Astrocyte (in vitro differentiated cells and primary cell): ENCODE measurements around the gene TBXAS1. TPM values are rescaled to one million over a fixed set of nuclear protein-coding genes. Genes with fewer than 3 reads are reported as not detected.

Experiments
- DNase-seq: peaks from one replicate; pipeline ENCODE4 v3.0.0-alpha.2; 2010; ENCODE audit warnings: low read depth
- FAIRE-seq: peaks from 2 replicates; lab custom pipeline; 2011; peaks lifted over from hg19 to GRCh38; lab: Jason Lieb, UNC
- H2AFZ ChIP-seq: 2 replicates; pipeline ENCODE4 v1.6.0; 2012; ENCODE audit warnings: low read depth, low read length, inconsistent platforms
- H3K27ac ChIP-seq: 2 replicates; pipeline ENCODE4 v1.5.1; 2011; ENCODE audit warnings: low read depth, low read length, inconsistent platforms
- H3K27me3 ChIP-seq: 2 replicates; pipeline ENCODE4 v1.6.0; 2011; ENCODE audit warnings: low read length, inconsistent platforms; ENCODE audit not compliant: insufficient read depth
- H3K36me3 ChIP-seq: 2 replicates; pipeline ENCODE4 v1.5.1; 2011; ENCODE audit warnings: low read length, inconsistent platforms; ENCODE audit not compliant: insufficient read depth
- H3K4me1 ChIP-seq: 2 replicates; pipeline ENCODE4 v1.5.1; 2011; ENCODE audit warnings: low read length, inconsistent platforms; ENCODE audit not compliant: insufficient read depth
- H3K4me2 ChIP-seq: 2 replicates; pipeline ENCODE4 v1.6.0; 2012; ENCODE audit warnings: low read length, inconsistent platforms
- H3K4me3 ChIP-seq: 2 replicates; pipeline ENCODE4 v1.5.1; 2011; ENCODE audit warnings: low read depth, mild to moderate bottlenecking, low read length, inconsistent platforms; ENCODE audit not compliant: insufficient read depth
- H3K79me2 ChIP-seq: 2 replicates; pipeline ENCODE4 v1.6.0; 2012; ENCODE audit warnings: mild to moderate bottlenecking, low read length, inconsistent platforms; ENCODE audit not compliant: insufficient read depth
- H3K9ac ChIP-seq: 2 replicates; pipeline ENCODE4 v1.6.0; 2012; ENCODE audit warnings: mild to moderate bottlenecking, low read length, inconsistent platforms
- H3K9me3 ChIP-seq: 2 replicates; pipeline ENCODE4 v1.5.1; 2012; ENCODE audit warnings: low read depth, mild to moderate bottlenecking, low read length, inconsistent platforms; ENCODE audit not compliant: insufficient read depth
- H4K20me1 ChIP-seq: 2 replicates; pipeline ENCODE4 v1.6.0; 2012; ENCODE audit warnings: low read length, inconsistent platforms; ENCODE audit not compliant: insufficient read depth
- H3K27ac Mint-ChIP-seq: one replicate; pipeline ENCODE4 v1.8.0; 2021; ENCODE audit warnings: mild to moderate bottlenecking, mixed read lengths; ENCODE audit not compliant: unreplicated experiment
- H3K27me3 Mint-ChIP-seq: one replicate; pipeline ENCODE4 v1.8.0; 2021; ENCODE audit warnings: low read depth, mixed read lengths; ENCODE audit not compliant: unreplicated experiment
- H3K36me3 Mint-ChIP-seq: one replicate; pipeline ENCODE4 v1.8.0; 2021; ENCODE audit warnings: low read depth, mixed read lengths; ENCODE audit not compliant: unreplicated experiment
- H3K4me1 Mint-ChIP-seq: one replicate; pipeline ENCODE4 v1.8.0; 2021; ENCODE audit warnings: low read depth, mixed read lengths; ENCODE audit not compliant: unreplicated experiment
- H3K4me3 Mint-ChIP-seq: one replicate; pipeline ENCODE4 v1.8.0; 2021; ENCODE audit warnings: mild to moderate bottlenecking, moderate library complexity, mixed read lengths; ENCODE audit not compliant: unreplicated experiment
- H3K9me3 Mint-ChIP-seq: one replicate; pipeline ENCODE4 v1.8.0; 2021; ENCODE audit warnings: mild to moderate bottlenecking, mixed read lengths; ENCODE audit not compliant: unreplicated experiment
- CTCF ChIP-seq: IDR thresholded peaks from 2 replicates; pipeline ENCODE4 v1.5.1; 2011; ENCODE audit warnings: low read depth, mild to moderate bottlenecking, inconsistent platforms, low read length, moderate library complexity; ENCODE audit not compliant: insufficient read depth
- EZH2 ChIP-seq: IDR thresholded peaks from 2 replicates; pipeline ENCODE4 v1.6.1; 2012; ENCODE audit warnings: mild to moderate bottlenecking, low read length, inconsistent platforms; ENCODE audit not compliant: insufficient read depth
- total RNA-seq: library from RNA; stranded (reverse); gene quantifications from 2 replicates; pipeline ENCODE4 v1.2.1, GENCODE V29; 2021

The TBXAS1 gene
- total RNA-seq, 1 donor from 2014 or later = 1.1 TPM

- H3K9ac ChIP-seq = no peak overlapping the region
- no peak overlapping the region for H3K27ac Mint-ChIP-seq
- no peaks in the 10 kb centered on the region for H3K36me3 ChIP-seq
- no peak for FAIRE-seq
- no peaks in the 10 kb centered on the region for H3K27me3 ChIP-seq
- no peak for TF ChIP-seq EZH2
- TF ChIP-seq CTCF = no peak
- H3K4me3 ChIP-seq = no peak overlapping the region
- H3K4me1 Mint-ChIP-seq = peaks cover 9% of the 10 kb centered on the region
- H3K27ac ChIP-seq = no peak overlapping the region
- H3K4me2 ChIP-seq = no peak overlapping the region
- peaks cover 6% of the 10 kb centered on the region for H3K9me3 Mint-ChIP-seq
- H3K4me1 ChIP-seq = no peaks in the 10 kb centered on the region
- no peak overlapping the region for H2AFZ ChIP-seq
- peaks cover 5% of the 10 kb centered on the region for H3K27me3 Mint-ChIP-seq
- no peaks in the 10 kb centered on the region for H4K20me1 ChIP-seq
- H3K9me3 ChIP-seq = peaks cover 2% of the 10 kb centered on the region
- H3K4me3 Mint-ChIP-seq = no peak overlapping the region
- peak; percentile 29 for DNase-seq
- H3K36me3 Mint-ChIP-seq = peaks cover 1% of the 10 kb centered on the region
- no peaks in the 10 kb centered on the region for H3K79me2 ChIP-seq
Measured at GRCh38 chr7:139871820-139872219, 42.8 kb downstream of the TBXAS1 start.

GRCh38 chr7:139873593-139874301 lies 44.7 kb downstream of the TBXAS1 start:
- FAIRE-seq (no peak), DNase-seq (no peak)
- TF ChIP-seq CTCF (no peak), EZH2 (no peak)
- no peak overlapping the region for H3K9ac ChIP-seq
- Mint-ChIP-seq H3K4me1 (peaks cover 12% of the 10 kb centered on the region), H3K27ac (no peak overlapping the region), H3K36me3 (no peaks in the 10 kb centered on the region), H3K4me3 (no peak overlapping the region), H3K27me3 (peaks cover 5% of the 10 kb centered on the region), H3K9me3 (peaks cover 3% of the 10 kb centered on the region)
- no peaks in the 10 kb centered on the region for H3K9me3 ChIP-seq
- H2AFZ ChIP-seq = no peak overlapping the region
- no peak overlapping the region for H3K4me2 ChIP-seq
- H3K79me2 ChIP-seq = no peaks in the 10 kb centered on the region
- H3K27ac ChIP-seq = no peak overlapping the region
- H3K4me3 ChIP-seq = no peak overlapping the region
- no peaks in the 10 kb centered on the region for H3K36me3 ChIP-seq
- H3K27me3 ChIP-seq = no peaks in the 10 kb centered on the region
- no peaks in the 10 kb centered on the region for H3K4me1 ChIP-seq
- H4K20me1 ChIP-seq = no peaks in the 10 kb centered on the region

- no peaks in the 10 kb centered on the region for H3K36me3 ChIP-seq
- Mint-ChIP-seq H3K4me1 (peaks cover 12% of the 10 kb centered on the region), H3K27ac (no peak overlapping the region), H3K27me3 (peaks cover 5% of the 10 kb centered on the region), H3K36me3 (no peaks in the 10 kb centered on the region), H3K4me3 (no peak overlapping the region), H3K9me3 (peaks cover 3% of the 10 kb centered on the region)
- H3K79me2 ChIP-seq = no peaks in the 10 kb centered on the region
- no peak overlapping the region for H3K9ac ChIP-seq
- H4K20me1 ChIP-seq = no peaks in the 10 kb centered on the region
- no peak overlapping the region for H3K27ac ChIP-seq
- TF ChIP-seq CTCF (no peak), EZH2 (no peak)
- FAIRE-seq (no peak), DNase-seq (no peak)
- H3K4me1 ChIP-seq = no peaks in the 10 kb centered on the region
- no peaks in the 10 kb centered on the region for H3K9me3 ChIP-seq
- H3K4me3 ChIP-seq = no peak overlapping the region
- H3K27me3 ChIP-seq = no peaks in the 10 kb centered on the region
- H2AFZ ChIP-seq = no peak overlapping the region
- no peak overlapping the region for H3K4me2 ChIP-seq
Measured at GRCh38 chr7:139874302-139874629, 45.2 kb downstream of the TBXAS1 start.
